VCaP (cell line): ENCODE results near the gene STK16.

Experiments used
- H3K27ac ChIP-seq: fragments of 450-650 bp; 2 replicates; pipeline ENCODE4 v1.5.1; 2017
- TF ChIP-seq, protein P1 (sequence below): fragments of 450-650 bp; conservative IDR thresholded peaks from 2 replicates; pipeline ENCODE4 v1.5.1; 2017; ENCODE audit warnings: mild to moderate bottlenecking, moderate library complexity

STK16 gene

DNA sequence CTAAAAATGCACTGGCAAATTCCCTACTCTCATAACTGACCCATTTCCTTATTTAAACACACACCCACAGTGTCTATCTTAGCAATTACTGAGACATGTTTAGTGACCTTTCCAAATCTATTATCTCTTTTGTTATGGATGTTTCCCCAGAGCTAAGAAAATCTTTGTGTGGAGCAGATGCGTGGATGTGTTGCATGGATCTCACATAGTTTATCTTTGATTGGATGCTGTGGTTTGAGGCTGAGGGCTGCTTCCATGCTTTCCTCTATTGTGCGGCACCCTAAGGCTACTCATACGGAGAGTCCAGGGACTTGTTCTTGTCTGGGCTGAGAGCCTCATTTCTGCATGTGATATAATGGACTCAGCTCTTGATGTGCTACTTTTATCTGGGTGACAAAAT is 10.9 kb upstream of the STK16 start:
- H3K27ac ChIP-seq, result no peak overlapping the region
- TF ChIP-seq, protein P1, sequence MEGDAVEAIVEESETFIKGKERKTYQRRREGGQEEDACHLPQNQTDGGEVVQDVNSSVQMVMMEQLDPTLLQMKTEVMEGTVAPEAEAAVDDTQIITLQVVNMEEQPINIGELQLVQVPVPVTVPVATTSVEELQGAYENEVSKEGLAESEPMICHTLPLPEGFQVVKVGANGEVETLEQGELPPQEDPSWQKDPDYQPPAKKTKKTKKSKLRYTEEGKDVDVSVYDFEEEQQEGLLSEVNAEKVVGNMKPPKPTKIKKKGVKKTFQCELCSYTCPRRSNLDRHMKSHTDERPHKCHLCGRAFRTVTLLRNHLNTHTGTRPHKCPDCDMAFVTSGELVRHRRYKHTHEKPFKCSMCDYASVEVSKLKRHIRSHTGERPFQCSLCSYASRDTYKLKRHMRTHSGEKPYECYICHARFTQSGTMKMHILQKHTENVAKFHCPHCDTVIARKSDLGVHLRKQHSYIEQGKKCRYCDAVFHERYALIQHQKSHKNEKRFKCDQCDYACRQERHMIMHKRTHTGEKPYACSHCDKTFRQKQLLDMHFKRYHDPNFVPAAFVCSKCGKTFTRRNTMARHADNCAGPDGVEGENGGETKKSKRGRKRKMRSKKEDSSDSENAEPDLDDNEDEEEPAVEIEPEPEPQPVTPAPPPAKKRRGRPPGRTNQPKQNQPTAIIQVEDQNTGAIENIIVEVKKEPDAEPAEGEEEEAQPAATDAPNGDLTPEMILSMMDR, result no peak

- TF ChIP-seq, protein P1, result no peak
These were observed 2.0 kb upstream of the STK16 start for GRCh38 chr2:219243291-219243761.

DNA sequence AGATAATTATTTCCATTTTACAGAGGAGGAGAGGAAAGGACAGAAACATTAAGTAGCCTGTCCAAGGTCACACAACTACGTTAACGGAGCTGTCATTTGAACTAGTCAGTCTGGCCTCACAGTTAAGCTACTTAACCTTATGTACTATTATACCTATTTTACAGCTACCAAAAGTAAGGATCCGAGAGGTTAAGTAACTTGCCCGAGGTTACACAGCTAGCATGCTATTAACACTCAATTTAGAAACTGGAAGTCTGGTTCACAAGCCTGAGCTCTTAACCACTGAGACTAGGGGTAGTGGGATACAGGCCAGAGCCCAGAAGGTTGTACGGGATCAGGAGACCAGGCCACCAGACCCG is 511 bp upstream of the STK16 start:
- H3K27ac ChIP-seq, result peak overlapping the region; percentile 99
- TF ChIP-seq, protein P1, result no peak

More at GRCh38 chr2:219243291-219243761, 2.0 kb upstream of the STK16 start:
- H3K27ac ChIP-seq, result no peak overlapping the region

DNA sequence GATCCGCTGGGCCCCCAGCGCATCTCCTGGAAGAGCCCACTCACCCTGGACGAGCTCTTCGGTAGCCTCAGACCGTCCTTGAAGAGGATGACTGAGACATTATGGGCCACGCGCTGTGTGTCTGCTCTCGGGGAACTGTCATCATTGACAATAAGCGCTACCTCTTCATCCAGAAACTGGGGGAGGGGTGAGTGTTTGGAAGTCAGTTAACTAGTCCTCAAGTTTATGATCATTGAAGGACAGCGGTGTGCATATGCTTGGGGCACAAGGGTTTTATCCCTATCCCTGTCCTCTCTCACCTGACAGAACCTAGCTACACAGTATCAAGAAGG is 586 bp downstream of the STK16 start:
- peak overlapping the region; percentile 99 for H3K27ac ChIP-seq
- TF ChIP-seq, protein P1, result no peak

DNA sequence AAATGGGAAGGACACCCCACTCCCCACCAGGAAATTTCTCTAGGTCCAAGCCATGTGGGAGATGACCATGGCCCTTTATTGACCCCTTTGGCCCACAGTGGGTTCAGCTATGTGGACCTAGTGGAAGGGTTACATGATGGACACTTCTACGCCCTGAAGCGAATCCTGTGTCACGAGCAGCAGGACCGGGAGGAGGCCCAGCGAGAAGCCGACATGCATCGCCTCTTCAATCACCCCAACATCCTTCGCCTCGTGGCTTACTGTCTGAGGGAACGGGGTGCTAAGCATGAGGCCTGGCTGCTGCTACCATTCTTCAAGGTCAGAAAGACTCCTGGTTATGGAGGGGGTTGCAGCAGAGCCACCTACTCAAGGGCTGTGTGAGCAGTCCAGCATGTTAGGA is 1.3 kb downstream of the STK16 start:
- peak overlapping the region; percentile 99 for H3K27ac ChIP-seq
- TF ChIP-seq, protein P1, result no peak

- peak overlapping the region; percentile 99 for H3K27ac ChIP-seq
These were observed 2.7 kb downstream of the STK16 start for GRCh38 chr2:219247678-219248642.

DNA sequence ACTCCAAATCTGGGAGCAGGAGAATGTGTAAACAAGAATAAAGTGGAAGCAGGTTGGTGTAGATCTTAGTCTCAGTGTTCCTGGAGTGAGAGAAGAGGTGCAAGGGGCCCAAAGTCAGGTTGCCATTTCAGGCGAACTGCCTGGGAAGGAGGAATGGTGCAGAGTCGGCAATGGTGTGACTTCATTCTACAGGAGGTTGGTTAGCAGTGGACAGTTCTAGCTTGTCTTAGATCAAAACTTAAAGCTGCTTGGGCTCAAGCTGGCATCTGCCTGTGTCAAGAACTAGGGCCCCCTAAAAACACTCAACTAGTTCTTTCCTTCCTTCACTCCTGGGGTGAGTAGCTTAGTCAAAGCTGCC is 3.5 kb downstream of the STK16 start:
- peak overlapping the region; percentile 99 for H3K27ac ChIP-seq

More at GRCh38 chr2:219247678-219248642, 2.7 kb downstream of the STK16 start:
- TF ChIP-seq, protein P1, result no peak

More for the DNA sequence above, 3.5 kb downstream of the STK16 start:
- TF ChIP-seq, protein P1, result no peak
